NB4 (cell line): ENCODE data around the gene CTDSP2.

Experiments used
- CTCF ChIP-seq: IDR thresholded peaks from one replicate; pipeline ENCODE4 v1.5.1; 2012; ENCODE audit warnings: low read depth, low read length
- MAX ChIP-seq: IDR thresholded peaks from 2 replicates; pipeline ENCODE4 v1.6.1; 2011; ENCODE audit warnings: low read depth, low read length
- POLR2A ChIP-seq: IDR thresholded peaks from 2 replicates; pipeline ENCODE4 v1.6.1; 2011; ENCODE audit warnings: mild to moderate bottlenecking; ENCODE audit not compliant: insufficient read length; ENCODE audit errors: extremely low read depth

GRCh38 chr12:57813111-57813970 lies 33.2 kb downstream of the CTDSP2 start:
- TF ChIP-seq CTCF (no peak), POLR2A (no peak), MAX (no peak)
